Thoracic aorta (tissue), 2 donors: ENCODE measurements around the gene TECR. TPM values are rescaled to one million over a fixed set of nuclear protein-coding genes. Genes with fewer than 3 reads are reported as not detected.

Experiments used
- ATAC-seq: fragments of 150-250 bp; one replicate; pipeline ENCODE4 v1.8.0; 2017; ENCODE audit warnings: low read depth; ENCODE audit not compliant: insufficient number of reproducible peaks, low FRiP score
- DNase-seq: peaks from one replicate; pipeline ENCODE4 v3.0.0-alpha.2; 2020; ENCODE audit warnings: low spot score
- H3K27ac ChIP-seq, 2 donors: fragments of 200-600 bp; sonication (generic); 1 replicate in 1 of 2; 2 replicates in 1 of 2; pipeline ENCODE4 v1.5.1; 2016; ENCODE audit warnings: mild to moderate bottlenecking in 2 of 2, moderate library complexity in 2 of 2
- H3K27me3 ChIP-seq: fragments of 200-600 bp; sonication (generic); replicated peaks from 2 replicates; pipeline ENCODE4 v1.6.0; 2016; ENCODE audit warnings: mild to moderate bottlenecking; ENCODE audit not compliant: insufficient read depth
- H3K36me3 ChIP-seq: fragments of 200-600 bp; sonication (generic); one replicate; pipeline ENCODE4 v1.5.1; 2016
- H3K4me1 ChIP-seq, 2 donors: fragments of 200-600 bp; sonication (generic); 1 replicate in 1 of 2; 2 replicates in 1 of 2; pipeline versions ENCODE4 v1.5.1 to v1.6.0; 2016; ENCODE audit warnings: low read depth in 2 of 2, mild to moderate bottlenecking in 1 of 2; ENCODE audit not compliant: control insufficient read depth in 1 of 2
- H3K4me3 ChIP-seq: fragments of 200-600 bp; sonication (generic); 2 replicates; pipeline ENCODE4 v1.5.1; 2016; ENCODE audit warnings: mild to moderate bottlenecking
- H3K9me3 ChIP-seq: fragments of 200-600 bp; sonication (generic); 2 replicates; pipeline ENCODE4 v1.5.1; 2016
- total RNA-seq, 2 donors: library from RNA; depleted of rRNA; stranded (reverse); fragments of >200 nt; gene quantifications; one replicate each; pipeline versions ENCODE4 v1.1.0 to v1.2.3, GENCODE V29; 2016
- TF ChIP-seq, protein P1 (sequence below): fragments of 200-600 bp; sonication (generic); IDR thresholded peaks from one replicate; pipeline ENCODE4 v1.5.1; 2019; ENCODE audit warnings: antibody characterized with exemption

Gene TECR
- total RNA-seq, 2 donors from 2014 or later, result 35.6 to 37.6 TPM

DNA sequence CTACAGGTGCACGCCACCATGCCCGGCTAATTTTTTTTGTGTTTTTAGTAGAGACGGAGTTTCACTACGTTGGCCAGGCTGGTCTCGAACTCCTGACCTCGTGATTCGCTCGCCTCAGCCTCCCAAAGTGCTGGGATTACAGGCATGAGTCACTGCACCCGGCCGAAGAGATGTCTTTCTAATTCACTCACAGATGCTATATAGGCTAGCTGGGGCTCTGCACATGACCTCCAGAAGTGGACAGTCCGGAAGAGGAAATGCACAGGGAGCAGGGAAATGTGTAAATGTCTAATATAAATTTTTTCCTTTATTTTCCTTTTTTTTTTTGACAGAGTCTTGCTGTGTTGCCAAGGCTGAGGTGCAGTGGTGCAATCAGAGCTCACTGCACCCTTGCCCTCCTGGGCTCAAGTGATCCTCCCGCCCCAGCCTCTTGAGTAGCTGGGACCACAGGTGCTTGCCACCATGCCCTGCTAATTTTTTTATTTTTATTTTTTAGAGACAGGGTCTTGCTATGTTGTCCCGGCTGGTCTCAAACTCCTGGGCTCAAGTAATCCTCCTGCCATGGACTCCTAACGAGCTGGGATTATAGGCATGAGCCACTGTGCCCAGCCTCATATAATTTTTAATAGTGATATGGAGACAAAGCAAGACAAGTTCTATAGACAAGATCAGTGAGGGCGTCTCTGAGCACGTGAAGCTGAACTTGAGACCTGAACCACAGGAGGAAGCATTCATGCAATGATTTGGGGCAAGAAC lies 41.8 kb upstream of the TECR start:
- no peaks in the 10 kb centered on the region for H3K9me3 ChIP-seq
- no peak for ATAC-seq

DNA sequence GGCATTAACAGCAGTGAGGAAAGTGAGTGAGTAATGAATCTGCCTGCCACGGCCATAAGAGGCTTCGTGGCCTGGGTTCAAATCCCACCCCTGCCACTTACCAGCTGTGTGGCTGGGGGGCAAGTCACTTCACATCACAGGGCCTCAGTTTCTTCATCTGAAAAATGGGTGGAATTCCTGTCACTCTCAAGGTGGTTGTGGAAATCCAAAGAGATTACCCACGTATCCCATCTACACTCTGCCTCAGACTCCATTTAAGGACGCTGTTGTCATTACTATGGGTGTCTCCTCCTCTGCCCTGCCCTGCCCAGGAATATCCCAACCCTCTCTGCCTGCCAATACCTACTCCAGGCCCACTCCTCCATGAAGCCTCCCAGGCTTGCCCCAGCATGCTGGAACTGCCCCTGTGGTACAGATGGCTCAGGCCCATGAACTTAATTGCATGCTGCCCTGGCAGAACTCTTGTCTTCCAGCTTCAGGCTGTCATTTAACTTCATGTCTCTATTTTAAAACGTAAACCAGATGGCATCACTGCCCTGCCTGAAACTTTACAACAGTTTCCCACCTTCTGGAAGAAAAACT lies 36.5 kb upstream of the TECR start:
- ATAC-seq, result no peak
- no peak for DNase-seq
- Histone ChIP-seq H3K4me3 (no peak overlapping the region), H3K4me1 (peaks cover 15 to 30% of the 10 kb centered on the region in 2 donors), H3K9me3 (no peaks in the 10 kb centered on the region), H3K27me3 (no peaks in the 10 kb centered on the region), H3K36me3 (peaks cover 19% of the 10 kb centered on the region), H3K27ac (no peak overlapping the region)
- TF ChIP-seq, protein P1, sequence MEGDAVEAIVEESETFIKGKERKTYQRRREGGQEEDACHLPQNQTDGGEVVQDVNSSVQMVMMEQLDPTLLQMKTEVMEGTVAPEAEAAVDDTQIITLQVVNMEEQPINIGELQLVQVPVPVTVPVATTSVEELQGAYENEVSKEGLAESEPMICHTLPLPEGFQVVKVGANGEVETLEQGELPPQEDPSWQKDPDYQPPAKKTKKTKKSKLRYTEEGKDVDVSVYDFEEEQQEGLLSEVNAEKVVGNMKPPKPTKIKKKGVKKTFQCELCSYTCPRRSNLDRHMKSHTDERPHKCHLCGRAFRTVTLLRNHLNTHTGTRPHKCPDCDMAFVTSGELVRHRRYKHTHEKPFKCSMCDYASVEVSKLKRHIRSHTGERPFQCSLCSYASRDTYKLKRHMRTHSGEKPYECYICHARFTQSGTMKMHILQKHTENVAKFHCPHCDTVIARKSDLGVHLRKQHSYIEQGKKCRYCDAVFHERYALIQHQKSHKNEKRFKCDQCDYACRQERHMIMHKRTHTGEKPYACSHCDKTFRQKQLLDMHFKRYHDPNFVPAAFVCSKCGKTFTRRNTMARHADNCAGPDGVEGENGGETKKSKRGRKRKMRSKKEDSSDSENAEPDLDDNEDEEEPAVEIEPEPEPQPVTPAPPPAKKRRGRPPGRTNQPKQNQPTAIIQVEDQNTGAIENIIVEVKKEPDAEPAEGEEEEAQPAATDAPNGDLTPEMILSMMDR, result no peak

More for the DNA sequence above, 41.8 kb upstream of the TECR start:
- TF ChIP-seq, protein P1, result no peak
- H3K36me3 ChIP-seq, result peaks cover 25% of the 10 kb centered on the region
- H3K4me3 ChIP-seq, result no peak overlapping the region
- no peaks in the 10 kb centered on the region for H3K27me3 ChIP-seq
- H3K4me1 ChIP-seq, result no peaks in the 10 kb centered on the region
- H3K27ac ChIP-seq, result no peak overlapping the region
- no peak for DNase-seq

DNA sequence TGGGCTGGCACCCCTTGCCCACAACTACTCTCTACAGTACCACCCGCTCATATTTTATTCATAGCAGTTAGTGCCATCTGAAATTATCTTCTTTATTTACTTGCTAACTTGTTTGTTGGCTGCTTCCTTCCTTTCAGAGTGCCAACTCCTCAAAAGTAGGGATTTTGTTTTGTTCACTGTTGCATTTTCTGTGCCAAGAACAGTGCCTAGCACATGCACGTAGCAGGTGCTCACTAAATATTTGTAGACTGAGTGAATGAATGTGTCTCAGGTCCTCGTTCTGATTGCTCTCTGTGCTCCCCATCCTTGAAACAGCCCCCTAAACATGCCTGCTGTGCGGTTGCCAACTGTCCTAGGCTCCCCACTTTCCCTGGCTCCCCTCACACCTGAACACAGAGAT lies 35.0 kb upstream of the TECR start:
- Histone ChIP-seq H3K9me3 (no peaks in the 10 kb centered on the region), H3K36me3 (peaks cover 8% of the 10 kb centered on the region), H3K4me3 (peak overlapping the region; percentile 94), H3K27me3 (no peaks in the 10 kb centered on the region), H3K4me1 (peaks cover 15 to 31% of the 10 kb centered on the region in 2 donors), H3K27ac (no peak overlapping the region)
- ATAC-seq (no peak), DNase-seq (no peak)
- TF ChIP-seq, protein P1, result no peak

DNA sequence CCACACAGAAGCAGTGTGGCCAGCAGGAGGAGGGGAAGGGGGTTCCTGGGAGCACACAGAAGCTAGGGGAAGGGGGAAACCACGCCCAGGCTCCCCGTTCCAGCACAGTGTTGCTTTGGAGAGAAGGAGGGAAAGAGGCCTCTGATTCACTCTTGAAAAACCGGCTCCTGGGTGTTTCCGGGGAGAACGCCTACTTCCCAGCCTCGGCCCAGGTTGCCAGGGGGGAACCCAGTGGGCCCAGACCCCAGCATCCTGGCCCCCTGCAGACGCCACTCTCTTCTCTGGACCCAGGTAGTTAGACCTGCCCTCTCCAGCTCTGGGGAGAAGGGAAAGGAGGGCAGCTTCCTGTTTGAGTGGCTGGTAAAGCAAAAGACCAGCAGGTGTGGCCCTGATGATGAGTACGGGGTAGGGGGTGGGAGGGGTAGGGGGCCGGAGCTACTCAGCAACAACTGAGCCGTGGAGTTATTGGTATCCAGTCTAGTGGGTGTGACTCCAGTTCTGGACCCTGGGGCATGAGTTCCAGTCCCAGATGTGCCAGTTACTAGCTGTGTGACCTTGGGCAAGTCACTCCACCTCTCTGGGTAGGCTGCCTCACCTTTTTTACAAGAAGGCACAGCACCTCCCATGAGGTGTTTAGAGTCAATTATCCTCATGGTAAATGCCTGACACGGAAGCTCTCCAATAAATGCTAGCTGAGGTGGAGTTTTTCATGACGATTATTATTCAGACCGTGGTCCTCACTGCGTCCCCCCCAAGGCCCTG lies 34.3 kb upstream of the TECR start:
- peak overlapping the region; percentile 27 to 50 for H3K27ac ChIP-seq
- H3K27me3 ChIP-seq, result no peaks in the 10 kb centered on the region
- DNase-seq, result no peak
- H3K36me3 ChIP-seq, result peaks cover 4% of the 10 kb centered on the region
- TF ChIP-seq, protein P1, result no peak
- H3K4me1 ChIP-seq, result peaks cover 15 to 31% of the 10 kb centered on the region in 2 donors
- H3K4me3 ChIP-seq, result peak overlapping the region; percentile 94
- no peaks in the 10 kb centered on the region for H3K9me3 ChIP-seq
- no peak for ATAC-seq

DNA sequence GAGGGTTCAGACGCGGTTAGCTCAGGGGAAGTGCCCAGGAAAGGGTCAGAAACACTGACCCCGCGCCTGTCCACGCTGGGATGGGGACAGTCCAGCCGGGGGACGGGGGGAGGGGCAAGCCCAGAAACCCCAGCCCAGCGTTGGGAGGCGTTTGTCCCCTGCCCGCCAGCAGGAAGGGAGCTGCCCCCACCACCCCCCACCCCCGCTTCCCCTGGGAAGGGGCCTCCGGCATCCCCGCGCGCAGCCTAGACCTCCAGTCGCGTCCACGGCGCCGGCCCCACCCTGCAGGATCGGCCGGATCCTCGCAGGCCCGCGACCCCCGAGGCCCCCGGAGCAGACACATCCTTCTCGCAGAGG lies 33.7 kb upstream of the TECR start:
- Histone ChIP-seq H3K9me3 (no peaks in the 10 kb centered on the region), H3K27ac (peak overlapping the region; percentile 27 to 50), H3K4me1 (peaks cover 15 to 31% of the 10 kb centered on the region in 2 donors), H3K36me3 (no peaks in the 10 kb centered on the region), H3K4me3 (peak overlapping the region; percentile 94), H3K27me3 (no peaks in the 10 kb centered on the region)
- ATAC-seq (peak; percentile 18), DNase-seq (no peak)
- TF ChIP-seq, protein P1, result no peak
